GM19455 (cell line): ENCODE results near the gene ASPSCR1.

Experiments used
- ATAC-seq: cut with Tn5 transposase; IDR thresholded peaks from one replicate; pipeline ENCODE4 v1.9.1; 2021; ENCODE audit not compliant: unreplicated experiment

ASPSCR1 gene

DNA sequence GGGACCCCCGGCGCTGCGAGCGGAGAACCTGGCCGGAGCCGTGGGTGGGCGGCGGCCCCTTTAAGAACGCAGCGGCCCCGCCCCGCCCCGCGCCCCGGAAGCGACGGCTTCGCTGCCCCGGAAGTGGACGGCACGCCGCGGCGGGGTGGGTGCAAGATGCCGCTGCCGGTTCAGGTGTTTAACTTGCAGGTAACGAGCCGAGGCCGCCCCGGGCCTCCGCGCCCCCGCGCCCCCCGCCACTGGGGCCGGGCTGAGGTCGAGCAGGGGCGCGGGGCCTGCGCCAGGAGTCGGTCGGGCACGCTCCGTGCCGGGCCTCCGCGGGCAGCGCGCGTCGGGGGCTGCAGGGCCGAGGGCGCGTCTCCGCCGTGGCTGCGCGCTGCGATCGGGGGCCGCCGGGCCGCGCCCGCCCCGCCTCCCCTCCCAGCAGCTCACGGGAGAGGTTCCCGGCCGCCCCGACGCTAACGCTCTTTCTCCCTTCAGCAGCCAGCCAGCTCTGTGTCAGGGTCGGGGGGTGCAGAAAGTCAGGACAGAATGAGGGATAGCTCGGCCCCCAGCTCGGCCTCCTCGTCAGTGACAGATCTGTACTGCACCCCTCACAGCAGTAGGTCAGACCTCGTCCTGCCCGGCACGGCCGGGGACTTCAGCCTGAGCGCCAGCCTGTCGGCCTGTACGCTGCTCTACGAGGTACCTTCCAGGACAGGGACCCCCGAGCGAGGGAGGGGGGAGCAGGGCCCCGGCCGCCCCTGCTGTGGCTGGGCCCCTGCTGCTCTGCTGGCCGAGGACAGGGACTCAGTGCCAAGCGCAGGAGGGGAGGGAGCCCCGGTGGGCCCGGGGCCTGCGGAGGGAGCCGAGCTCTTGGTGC, 74.6 kb downstream of the ASPSCR1 start, which contains the start of the genes GPS1 and RFNG:
Gene GPS1 (plus strand): TSS at position 123 of the 862 bp plus-strand sequence. CDS start 34 bp downstream, at position 157.
Gene RFNG (minus strand): TSS at position 36 of the 862 bp plus-strand sequence. CDS start 45 bp downstream, outside the sequence.
- peak; percentile 74 for ATAC-seq

DNA sequence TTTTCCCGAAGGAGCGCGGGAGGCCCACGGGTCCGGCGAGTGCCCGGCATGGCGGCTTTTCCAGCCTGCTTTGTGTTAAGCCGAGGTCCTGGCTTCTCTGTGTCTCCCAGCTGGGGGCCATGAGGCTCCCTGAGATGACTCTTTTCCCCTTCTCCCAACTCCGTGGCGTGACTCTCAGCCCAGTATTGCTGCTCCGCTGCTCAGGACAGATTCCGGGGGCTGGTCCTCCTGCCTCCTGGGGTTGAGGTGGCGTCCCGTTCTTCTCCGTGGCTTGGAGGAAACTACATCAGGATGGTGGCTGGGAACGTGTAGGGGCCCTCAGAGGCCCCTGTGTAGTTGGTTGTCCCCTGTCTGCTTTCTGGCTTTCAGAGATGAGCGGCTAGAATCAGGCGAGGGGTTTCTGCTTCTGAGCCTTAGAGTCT, 75.2 kb downstream of the ASPSCR1 start:
- ATAC-seq: no peak

DNA sequence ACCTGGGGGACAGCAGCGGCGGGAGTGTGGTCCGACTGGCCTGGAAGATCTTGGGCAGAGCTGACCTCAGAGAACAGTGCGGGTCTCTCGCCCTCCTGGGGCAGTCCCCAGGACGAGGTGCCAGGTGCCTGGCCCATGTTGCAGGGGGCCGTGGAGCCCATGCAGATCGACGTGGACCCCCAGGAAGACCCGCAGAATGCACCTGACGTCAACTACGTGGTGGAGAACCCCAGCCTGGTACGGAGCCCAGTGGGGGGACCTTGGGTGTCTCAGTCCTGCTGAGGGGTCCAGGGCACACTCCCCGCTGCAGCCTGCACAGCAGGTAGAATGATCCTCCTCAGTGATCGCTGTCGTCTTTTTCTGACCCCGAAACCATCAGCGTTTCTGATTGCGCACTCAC, 75.7 kb downstream of the ASPSCR1 start:
- ATAC-seq: no peak

DNA sequence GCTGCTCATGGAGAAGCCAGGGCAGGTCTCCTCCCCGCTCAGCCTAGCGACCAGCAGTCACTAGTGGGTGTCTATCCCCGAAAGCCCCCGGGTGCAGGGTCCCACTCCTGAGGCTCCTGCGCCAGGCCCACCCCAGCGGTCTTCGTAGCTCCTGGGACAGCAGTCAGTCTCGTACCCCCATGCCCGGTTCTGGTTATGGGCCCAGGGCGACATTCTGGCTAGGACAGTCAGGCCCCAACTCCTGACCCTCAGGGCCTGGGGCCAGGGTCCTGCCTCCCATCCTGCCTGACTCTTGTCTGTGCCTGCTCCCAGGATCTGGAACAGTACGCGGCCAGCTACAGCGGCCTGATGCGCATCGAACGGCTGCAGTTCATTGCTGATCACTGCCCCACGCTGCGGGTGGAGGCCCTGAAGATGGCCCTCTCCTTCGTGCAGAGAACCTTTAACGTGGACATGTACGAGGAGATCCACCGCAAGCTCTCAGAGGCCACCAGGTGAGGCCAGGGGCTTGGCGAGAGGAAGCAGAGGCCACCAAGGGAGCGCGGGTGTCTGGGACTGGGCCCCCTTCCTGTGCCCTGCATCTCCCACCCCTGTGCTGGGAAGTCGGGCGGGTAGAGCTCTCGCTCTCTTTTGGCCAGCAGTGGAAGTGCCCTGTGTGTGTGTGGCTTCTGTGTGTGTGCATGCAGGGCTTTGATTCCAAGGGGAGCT, 76.3 kb downstream of the ASPSCR1 start:
- no peak for ATAC-seq

DNA sequence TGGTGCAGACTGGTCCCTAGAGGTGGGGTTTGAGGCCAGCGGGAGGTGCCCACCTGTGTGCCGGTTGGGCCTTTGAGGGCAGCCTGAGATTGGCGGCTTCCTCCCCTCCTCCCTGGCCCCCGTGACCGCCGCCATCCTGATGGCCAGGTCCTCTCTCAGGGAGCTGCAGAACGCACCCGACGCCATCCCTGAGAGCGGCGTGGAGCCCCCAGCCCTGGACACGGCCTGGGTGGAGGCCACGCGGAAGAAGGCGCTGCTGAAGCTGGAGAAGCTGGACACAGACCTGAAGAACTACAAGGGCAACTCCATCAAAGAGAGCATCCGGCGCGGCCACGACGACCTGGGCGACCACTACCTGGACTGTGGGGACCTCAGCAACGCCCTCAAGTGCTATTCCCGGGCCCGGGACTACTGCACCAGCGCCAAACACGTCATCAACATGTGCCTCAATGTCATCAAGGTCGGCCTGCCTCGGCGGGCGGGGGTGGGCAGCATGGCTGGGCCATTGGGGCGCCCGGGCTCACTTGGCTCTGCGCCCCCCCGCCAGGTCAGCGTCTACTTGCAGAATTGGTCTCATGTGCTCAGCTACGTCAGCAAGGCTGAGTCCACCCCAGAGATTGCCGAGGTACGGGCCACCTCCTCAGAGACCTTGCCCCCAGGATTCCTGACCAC, 77.1 kb downstream of the ASPSCR1 start:
- ATAC-seq: no peak

DNA sequence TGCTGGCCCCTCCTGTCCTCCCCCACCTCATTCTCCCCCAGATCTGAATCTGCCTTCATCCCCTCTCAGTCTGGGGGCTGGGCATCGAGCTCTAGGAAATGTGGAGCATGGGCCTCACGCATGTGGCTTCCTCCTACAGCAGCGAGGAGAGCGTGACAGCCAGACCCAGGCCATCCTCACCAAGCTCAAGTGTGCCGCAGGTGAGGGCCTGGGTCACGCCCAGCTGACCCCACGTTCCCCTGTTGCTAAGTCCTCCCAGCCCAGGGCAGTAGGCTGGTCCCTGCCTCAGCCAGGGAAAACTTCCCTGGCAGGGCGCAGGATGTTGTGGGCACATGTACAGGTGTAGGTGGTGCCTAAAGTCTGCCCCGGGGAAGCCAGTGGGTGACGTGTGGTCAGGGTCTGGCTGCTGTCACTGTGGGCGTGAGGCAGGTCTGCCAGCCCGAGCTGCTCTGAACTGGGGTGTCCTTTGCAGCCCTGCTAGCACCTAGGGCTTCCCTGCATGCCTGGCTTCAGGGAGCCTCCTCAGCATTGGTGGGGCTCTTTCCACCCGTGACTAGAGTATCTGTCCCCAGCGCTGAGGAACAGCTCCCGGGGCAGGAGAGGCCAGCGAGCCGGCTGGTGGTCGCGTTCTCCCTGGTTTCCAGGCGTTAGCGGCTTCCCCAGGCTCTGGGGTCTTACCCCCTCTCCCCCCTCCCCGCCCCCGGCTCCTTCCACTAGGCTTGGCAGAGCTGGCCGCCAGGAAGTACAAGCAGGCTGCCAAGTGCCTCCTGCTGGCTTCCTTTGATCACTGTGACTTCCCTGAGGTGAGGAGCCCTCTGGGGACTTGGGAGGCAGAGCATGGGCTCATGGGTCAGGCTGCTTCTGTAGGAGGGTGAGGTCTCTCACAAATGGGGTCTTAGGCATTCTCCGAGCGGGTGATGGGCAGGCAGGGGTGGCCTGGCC, 77.9 kb downstream of the ASPSCR1 start:
- no peak for ATAC-seq

DNA sequence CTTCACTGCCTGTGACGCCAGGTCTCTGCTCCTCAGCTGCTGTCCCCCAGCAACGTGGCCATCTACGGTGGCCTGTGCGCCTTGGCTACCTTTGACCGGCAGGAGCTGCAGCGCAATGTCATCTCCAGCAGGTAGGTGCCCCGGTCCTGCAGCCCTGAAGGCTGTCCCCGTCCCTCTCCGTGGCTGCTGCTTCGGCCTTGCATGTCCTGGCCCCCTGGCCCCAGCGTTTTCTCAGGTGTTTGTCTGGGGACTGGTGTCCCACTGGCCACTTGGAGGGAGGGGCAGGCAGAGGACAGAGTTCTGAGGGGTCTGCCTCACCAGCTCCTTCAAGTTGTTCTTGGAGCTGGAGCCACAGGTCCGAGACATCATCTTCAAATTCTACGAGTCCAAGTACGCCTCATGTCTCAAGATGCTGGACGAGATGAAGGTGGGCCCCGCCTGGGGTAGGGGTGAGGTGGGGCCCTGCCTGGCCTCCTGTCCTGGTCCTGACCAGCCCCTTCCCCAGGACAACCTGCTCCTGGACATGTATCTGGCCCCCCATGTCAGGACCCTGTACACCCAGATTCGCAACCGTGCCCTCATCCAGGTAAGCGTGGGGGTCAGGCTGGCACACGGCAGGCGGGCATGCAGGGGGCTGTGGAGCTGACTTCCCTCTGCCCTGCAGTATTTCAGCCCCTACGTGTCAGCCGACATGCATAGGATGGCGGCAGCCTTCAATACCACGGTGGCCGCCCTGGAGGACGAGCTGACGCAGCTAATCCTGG, 78.7 kb downstream of the ASPSCR1 start:
- no peak for ATAC-seq

DNA sequence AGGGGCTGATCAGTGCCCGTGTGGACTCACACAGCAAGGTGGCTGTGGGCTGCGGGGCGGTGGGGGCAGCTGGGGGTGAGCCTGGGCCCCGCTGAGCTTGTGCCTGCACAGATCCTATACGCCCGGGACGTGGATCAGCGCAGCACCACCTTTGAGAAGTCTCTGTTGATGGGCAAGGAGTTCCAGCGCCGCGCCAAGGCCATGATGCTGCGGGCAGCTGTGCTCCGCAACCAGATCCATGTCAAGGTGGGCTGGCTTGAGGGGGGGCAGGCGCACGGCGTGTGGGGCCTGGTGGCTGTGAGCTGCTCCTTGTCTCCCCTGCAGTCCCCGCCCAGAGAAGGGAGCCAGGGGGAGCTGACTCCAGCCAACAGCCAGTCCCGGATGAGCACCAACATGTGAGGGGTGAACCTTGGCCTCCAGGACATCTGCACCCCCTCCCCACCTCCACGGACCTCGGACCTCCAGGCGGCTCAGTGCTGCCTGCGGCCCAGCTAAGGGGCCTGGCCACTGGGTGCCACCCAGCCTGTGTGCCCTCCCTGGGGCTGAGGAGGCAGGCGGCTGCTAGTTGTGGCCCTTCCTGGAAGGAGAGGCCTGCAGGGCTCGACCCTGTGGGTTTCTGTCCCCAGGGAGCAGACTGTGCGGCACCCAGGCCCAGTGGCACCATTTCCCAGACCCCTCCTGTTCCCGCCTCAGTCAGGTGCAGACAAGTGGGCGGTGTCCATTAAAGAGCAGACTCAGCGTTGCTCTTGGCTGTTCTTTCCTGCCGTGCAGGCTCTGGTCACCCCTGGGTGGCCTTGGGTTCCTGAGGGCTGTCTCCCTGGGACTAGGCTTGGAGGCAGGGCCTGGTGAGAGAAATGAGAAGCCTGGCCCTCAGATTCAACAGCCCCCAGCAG, 79.5 kb downstream of the ASPSCR1 start:
- ATAC-seq: no peak

DNA sequence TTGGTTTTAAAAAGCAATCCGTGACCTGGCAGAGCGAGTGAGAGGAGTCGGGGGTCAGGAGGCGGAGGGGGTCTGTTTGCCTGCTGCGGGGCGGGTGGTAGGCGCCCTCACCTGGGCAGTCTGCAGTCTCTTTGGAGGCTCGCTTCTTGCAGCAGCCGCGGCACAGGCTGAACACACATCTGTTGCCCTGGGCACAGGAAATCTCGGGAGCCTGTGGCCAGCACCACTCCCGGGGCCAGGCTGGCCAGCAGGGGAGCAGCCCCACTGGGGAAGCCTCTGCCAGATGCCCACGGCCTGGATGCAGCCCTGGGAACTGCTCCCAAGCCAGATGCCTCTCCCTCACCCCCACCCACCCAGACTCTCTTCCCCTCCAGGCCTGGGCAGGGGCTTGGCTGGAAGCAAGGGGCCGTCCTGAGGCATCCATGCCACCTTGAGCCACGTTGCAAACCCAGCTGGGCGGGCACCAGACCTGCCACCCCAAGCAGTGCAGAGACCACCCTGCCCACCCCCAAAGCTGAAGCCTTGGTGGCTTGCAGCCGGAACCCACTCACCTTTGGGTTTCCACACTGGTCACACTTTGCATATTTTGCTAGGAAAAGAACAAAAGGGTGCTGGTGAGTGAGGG, 80.9 kb downstream of the ASPSCR1 start:
- no peak for ATAC-seq

DNA sequence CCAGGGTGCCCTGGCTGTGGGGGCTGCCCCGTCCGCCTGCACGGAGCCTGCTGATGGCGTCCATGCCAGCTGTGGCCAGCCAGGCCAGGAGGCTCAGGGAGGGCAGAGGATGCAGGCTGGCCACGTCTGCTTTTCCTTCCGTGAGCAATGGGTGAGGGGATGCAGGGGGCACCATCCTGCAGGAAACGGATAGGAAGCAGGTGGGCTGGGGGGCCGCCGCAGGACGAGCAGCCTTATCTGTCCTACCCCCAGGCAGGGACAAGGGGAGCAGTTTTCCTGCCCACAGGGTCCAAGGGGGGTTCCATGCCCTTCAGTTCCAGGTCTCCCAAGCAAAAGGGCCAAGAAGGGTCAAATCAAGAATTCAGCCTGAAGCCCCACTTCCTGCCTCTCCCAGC, 81.4 kb downstream of the ASPSCR1 start:
- ATAC-seq: no peak

DNA sequence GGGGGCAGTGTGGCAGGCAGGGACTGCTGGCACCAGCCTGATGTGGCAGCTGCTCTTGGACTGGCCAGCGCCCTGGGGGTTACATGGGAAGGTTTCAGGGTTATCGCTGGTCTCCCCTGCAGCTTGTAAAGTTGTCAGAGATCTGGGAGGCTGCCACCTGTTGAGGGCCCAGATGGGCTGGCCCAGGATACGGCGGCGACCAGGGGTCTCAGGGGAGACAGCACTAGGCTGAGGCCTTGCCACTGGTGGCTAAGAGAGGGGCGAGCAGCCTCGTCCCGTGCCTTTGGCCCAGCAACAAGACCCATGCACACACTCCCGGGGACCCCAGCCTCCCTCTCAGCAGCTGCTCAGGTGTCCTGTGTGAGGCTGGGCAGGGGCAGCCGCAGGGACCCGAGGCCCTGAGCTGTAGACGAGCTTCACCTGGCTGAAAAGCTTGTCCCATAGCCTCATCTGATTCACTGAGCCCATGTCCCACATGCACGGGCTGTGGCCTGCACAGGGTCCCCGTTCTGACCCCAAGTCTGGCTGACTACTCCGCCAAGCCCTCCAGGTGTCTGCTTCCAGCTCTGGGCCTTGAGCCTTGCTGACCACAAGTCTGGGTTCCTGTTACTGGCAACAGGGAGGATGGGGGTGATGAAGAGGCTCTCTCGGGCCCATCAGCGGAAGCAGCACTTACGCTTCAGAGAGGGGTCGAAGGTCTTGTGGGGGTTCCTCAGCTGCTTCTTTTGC, 82.0 kb downstream of the ASPSCR1 start:
- ATAC-seq: no peak

DNA sequence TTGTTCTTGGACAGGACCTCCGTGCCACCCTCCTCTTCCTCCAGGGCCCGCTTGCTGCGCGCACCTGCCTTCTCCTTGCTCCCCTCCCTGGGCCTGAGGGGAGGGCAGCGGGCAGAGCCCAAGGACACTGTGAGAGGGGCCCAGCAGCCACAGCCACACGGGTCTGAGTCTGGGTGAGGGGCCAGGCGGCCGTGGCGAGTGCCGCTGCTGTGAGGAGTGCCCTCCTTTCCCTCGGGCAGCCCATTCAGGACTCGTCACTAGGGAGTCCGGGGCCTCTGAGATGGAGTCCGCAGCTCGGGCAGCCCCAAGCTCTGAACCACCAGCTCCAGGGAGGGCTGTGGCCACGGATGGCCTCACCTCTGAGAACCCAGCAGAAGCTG, 82.6 kb downstream of the ASPSCR1 start:
- no peak for ATAC-seq

DNA sequence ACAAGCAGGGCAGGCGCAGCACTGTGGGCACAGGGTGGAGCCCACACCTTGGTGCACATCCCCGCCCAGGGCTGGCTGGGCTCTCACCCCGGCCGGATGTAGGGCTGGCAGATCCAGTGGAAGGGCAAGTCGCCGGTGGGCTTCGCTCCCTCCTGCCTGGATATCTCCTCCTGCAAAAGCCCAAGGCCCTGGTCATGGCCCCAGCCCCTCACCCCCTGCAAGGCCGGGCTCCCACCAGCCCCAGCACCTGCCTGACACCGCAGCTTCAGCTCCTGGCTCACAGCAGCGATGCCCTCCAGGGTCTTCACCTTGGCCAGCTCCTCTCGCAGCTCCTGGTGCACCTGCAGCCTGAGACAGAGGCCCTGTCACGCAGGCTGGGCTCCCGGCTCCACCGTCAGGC, 83.2 kb downstream of the ASPSCR1 start:
- ATAC-seq: no peak

DNA sequence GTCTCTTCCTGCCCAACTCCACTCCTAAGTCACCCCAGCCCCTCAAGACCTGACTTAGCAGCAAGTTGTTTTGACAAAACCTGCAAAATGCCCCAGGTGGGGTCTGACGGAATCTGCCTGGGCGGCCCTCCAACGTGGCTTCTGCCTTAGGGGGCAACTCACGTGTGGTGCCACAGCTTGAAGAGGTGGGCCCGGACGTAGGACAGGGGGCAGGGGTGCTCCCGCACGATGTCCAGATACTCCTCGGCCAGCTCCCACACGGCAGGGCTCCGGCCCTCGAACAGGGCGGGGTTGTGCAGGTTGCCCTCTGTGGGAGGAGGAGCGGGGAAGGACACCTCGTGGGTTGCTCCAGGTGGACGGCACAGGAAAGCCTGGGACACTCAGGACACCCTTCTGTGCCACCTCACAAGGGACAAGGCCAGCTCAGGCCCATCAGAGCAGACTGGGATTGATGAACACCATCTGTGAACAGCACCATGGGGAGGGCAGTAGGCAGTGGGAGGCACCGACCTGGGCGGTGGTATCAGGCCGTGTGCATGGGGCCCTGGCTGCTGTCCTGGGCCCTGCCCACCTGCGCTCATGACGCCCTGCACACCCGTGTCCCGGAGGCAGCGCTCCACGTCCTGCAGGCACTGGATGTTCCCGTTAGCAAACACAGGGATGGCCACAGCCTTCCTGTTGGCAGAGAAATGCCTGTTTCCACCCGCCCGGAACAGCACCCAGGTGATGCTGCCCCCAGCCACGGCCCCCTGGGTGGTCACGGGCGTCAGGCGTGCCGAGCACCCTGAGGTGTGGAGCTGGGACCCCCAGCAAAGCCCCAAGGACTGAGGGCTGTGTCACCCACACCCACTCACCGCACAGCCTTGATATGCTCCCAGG, 83.9 kb downstream of the ASPSCR1 start:
- ATAC-seq: no peak

DNA sequence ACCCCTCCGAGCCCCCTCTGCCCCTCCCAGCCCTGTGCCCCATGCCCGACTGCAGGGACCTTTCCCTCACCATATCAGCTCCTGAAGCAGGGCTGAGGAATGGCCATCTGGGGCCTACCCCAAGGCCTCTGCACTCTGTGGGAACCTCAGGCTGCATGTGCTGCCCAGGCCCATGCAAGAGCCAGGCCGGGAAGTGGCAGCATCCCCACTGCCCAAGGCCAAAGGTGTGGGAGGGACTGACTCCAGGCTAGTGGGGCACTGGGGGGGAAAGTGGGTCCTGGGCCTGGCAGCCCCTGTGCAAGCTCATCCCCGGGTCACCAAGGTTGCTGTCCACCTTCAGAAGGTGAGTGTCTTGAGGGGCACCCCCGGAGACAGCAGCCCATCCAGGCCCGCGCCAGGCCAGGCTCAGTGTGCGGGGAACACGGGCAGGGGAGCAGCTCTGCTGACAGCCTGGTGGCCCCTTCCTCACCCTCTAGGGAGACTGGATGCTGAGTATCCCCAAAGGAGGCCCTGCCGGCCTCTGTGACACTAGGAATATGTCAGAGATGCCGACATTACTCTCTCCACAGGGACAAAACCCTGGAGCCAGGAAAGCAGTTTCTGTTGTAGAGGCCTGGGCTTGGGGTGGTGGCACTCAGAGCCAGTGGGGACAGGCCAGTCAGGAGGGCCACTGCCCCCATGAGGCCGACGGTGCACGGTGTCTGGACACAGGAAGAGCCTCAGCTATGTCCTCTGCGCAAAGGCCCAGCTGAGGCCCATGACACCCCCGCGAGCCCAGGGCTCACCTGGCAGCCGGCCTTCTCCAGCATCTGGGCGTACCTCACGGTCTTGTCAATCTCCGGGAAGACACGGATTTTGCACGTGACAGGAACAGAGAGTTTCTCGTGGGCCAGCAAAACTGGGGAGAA, 84.9 kb downstream of the ASPSCR1 start:
- ATAC-seq: no peak

DNA sequence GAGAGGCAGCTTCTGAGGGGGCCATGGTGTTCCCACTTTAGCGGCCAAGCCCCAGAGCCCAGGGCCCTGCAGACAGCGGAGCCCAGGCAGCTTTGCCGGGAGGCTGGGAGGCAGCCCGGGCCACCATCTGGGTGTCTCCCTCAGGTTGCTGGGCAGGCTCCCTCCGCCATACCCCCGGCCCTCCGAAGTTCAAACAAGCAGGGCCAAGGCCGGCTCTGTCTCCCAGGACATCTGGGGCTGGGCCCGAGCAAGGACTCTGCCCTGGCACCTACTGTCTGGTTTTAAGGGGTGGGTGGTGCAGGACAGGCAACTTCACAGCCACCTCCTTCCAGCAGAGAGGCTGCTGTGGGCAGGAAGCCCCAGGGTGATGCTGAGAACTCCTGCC, 85.5 kb downstream of the ASPSCR1 start:
- ATAC-seq: no peak
